ENCODE results near the gene MTX1.

DNA sequence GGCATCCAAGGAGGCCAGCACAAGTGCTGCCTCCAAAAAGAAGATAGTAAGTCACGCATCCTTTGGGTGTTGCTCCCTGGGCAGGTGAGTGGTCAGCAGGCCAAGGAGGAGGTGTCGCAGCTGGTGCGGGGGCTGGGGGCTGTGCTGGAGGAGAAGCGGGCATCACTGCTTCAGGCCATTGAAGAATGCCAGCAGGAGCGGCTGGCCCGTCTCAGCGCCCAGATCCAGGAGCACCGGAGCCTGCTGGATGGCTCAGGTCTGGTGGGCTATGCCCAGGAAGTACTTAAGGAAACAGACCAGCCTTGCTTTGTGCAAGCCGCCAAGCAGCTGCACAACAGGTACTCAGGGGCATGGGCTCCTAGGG, 30.6 kb upstream of the MTX1 start:
- TF ChIP-seq, protein P1, sequence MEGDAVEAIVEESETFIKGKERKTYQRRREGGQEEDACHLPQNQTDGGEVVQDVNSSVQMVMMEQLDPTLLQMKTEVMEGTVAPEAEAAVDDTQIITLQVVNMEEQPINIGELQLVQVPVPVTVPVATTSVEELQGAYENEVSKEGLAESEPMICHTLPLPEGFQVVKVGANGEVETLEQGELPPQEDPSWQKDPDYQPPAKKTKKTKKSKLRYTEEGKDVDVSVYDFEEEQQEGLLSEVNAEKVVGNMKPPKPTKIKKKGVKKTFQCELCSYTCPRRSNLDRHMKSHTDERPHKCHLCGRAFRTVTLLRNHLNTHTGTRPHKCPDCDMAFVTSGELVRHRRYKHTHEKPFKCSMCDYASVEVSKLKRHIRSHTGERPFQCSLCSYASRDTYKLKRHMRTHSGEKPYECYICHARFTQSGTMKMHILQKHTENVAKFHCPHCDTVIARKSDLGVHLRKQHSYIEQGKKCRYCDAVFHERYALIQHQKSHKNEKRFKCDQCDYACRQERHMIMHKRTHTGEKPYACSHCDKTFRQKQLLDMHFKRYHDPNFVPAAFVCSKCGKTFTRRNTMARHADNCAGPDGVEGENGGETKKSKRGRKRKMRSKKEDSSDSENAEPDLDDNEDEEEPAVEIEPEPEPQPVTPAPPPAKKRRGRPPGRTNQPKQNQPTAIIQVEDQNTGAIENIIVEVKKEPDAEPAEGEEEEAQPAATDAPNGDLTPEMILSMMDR (IDR thresholded peaks at IDR 0.05): no peak
- no peak for TF ChIP-seq POLR2AphosphoS5 (IDR thresholded peaks at IDR 0.05)
